KOPT-K1 (cell line): Measurements from ENCODE around the gene VN1R5.
A peak's percentile ranks its signal among the peaks of the same experiment; 100 is the strongest.
"Not testable (repeated sequence)": the region's sequence is repeated elsewhere in the genome, so short reads cannot be mapped to it uniquely, and the experiment has no call there.

Experiments
- H3K27ac ChIP-seq: fragments of 200-600 bp; sonication (generic); 2 replicates; pipeline ENCODE4 v1.5.1; 2016; ENCODE audit warnings: antibody characterized with exemption, mild to moderate bottlenecking, low read depth, low read length; ENCODE audit not compliant: poor library complexity, severe bottlenecking
- H3K36me3 ChIP-seq: fragments of 200-600 bp; sonication (generic); 2 replicates; pipeline ENCODE4 v1.5.1; 2017; ENCODE audit warnings: antibody characterized with exemption, mild to moderate bottlenecking, low read length, moderate library complexity; ENCODE audit not compliant: insufficient read depth
- H3K9me3 ChIP-seq: fragments of 200-600 bp; sonication (generic); 2 replicates; pipeline ENCODE4 v1.5.1; 2017; ENCODE audit warnings: antibody characterized with exemption, low read length, mild to moderate bottlenecking; ENCODE audit not compliant: insufficient read depth, poor library complexity, severe bottlenecking

VN1R5 gene

GRCh38 chr1:247255772-247256171, at the start of gene VN1R5:
Gene VN1R5 (plus strand): TSS chr1:247256072.
- H3K36me3 ChIP-seq, H3K9me3 ChIP-seq, H3K27ac ChIP-seq: not testable (repeated sequence)

- Histone ChIP-seq H3K27ac (peak overlapping the region; percentile 79), H3K36me3 (peaks cover 43% of the 10 kb centered on the region), H3K9me3 (peaks cover 35% of the 10 kb centered on the region)
Measured at GRCh38 chr1:247209396-247209795, 46.5 kb upstream of the VN1R5 start.

- H3K9me3 ChIP-seq = peaks cover 30% of the 10 kb centered on the region
- peak overlapping the region; percentile 79 for H3K27ac ChIP-seq
- H3K36me3 ChIP-seq = peaks cover 37% of the 10 kb centered on the region
Measured at GRCh38 chr1:247210062-247210375, 45.9 kb upstream of the VN1R5 start.

- peak overlapping the region; percentile 79 for H3K27ac ChIP-seq
Measured at GRCh38 chr1:247210376-247211117, 45.3 kb upstream of the VN1R5 start.

GRCh38 chr1:247211339-247211738, 44.5 kb upstream of the VN1R5 start:
- Histone ChIP-seq H3K27ac (no peak overlapping the region), H3K9me3 (peaks cover 17% of the 10 kb centered on the region), H3K36me3 (peaks cover 26% of the 10 kb centered on the region)

More at GRCh38 chr1:247210376-247211117, 45.3 kb upstream of the VN1R5 start:
- Histone ChIP-seq H3K9me3 (peaks cover 24% of the 10 kb centered on the region), H3K36me3 (peaks cover 34% of the 10 kb centered on the region)

- peaks cover 21% of the 10 kb centered on the region; the same call in 1 of the 2 replicates for H3K36me3 ChIP-seq
- H3K9me3 ChIP-seq = peaks cover 11% of the 10 kb centered on the region
- H3K27ac ChIP-seq = no peak overlapping the region
Measured at GRCh38 chr1:247212012-247212411, 43.9 kb upstream of the VN1R5 start.

- peaks cover 14% of the 10 kb centered on the region; the same call in 1 of the 2 replicates for H3K36me3 ChIP-seq
- H3K9me3 ChIP-seq = peaks cover 5% of the 10 kb centered on the region
- no peak overlapping the region for H3K27ac ChIP-seq
Measured at GRCh38 chr1:247212627-247213617, 43.0 kb upstream of the VN1R5 start.

- Histone ChIP-seq H3K9me3 (no peaks in the 10 kb centered on the region), H3K27ac (no peak overlapping the region), H3K36me3 (no peaks in the 10 kb centered on the region)
Measured at GRCh38 chr1:247216261-247216660, 39.6 kb upstream of the VN1R5 start.

GRCh38 chr1:247218121-247218651, 37.7 kb upstream of the VN1R5 start:
- Histone ChIP-seq H3K9me3 (no peaks in the 10 kb centered on the region), H3K27ac (no peak overlapping the region), H3K36me3 (no peaks in the 10 kb centered on the region)

- not testable (repeated sequence) for H3K36me3 ChIP-seq, H3K9me3 ChIP-seq, H3K27ac ChIP-seq
Measured at GRCh38 chr1:247220280-247220679, 35.6 kb upstream of the VN1R5 start.

- Histone ChIP-seq H3K36me3 (no peaks in the 10 kb centered on the region), H3K9me3 (peaks cover 4% of the 10 kb centered on the region), H3K27ac (no peak overlapping the region)
Measured at GRCh38 chr1:247222840-247223239, 33.0 kb upstream of the VN1R5 start.

- Histone ChIP-seq H3K27ac (no peak overlapping the region), H3K36me3 (no peaks in the 10 kb centered on the region), H3K9me3 (peaks cover 14% of the 10 kb centered on the region)
Measured at GRCh38 chr1:247224822-247225221, 31.1 kb upstream of the VN1R5 start.

GRCh38 chr1:247228133-247228532, 27.7 kb upstream of the VN1R5 start:
- no peaks in the 10 kb centered on the region for H3K36me3 ChIP-seq
- peaks cover 14% of the 10 kb centered on the region for H3K9me3 ChIP-seq
- H3K27ac ChIP-seq = no peak overlapping the region

GRCh38 chr1:247241691-247242090, 14.2 kb upstream of the VN1R5 start:
- H3K36me3 ChIP-seq = no peaks in the 10 kb centered on the region
- H3K9me3 ChIP-seq = peaks cover 12% of the 10 kb centered on the region
- no peak overlapping the region for H3K27ac ChIP-seq

- Histone ChIP-seq H3K36me3 (no peaks in the 10 kb centered on the region), H3K27ac (no peak overlapping the region), H3K9me3 (peaks cover 12% of the 10 kb centered on the region)
Measured at GRCh38 chr1:247243524-247244137, 12.2 kb upstream of the VN1R5 start.
